ENCODE results near the gene SMPX.

Gene SMPX

GRCh38 chrX:21691512-21692018 lies 66.4 kb downstream of the SMPX start:
- H3K4me3 ChIP-seq (ENCODE audit: low read length): no peak overlapping the region
- no peak overlapping the region for H2AK5ac ChIP-seq (ENCODE audit: low read length)
- H3K79me1 ChIP-seq (ENCODE audit: low read length): no peaks in the 10 kb centered on the region
- H3K9ac ChIP-seq (ENCODE audit: low read length): no peak overlapping the region
- H3K23ac ChIP-seq (ENCODE audit: low read length): no peak overlapping the region
- no peak overlapping the region for H2BK120ac ChIP-seq (ENCODE audit: low read depth, low read length)
- no peak overlapping the region for H3K4ac ChIP-seq (ENCODE audit: low read depth, low read length)
- no peaks in the 10 kb centered on the region for H3K27me3 ChIP-seq (ENCODE audit: insufficient read depth, low read length, poor library complexity)
- no peak overlapping the region for H4K5ac ChIP-seq (ENCODE audit: low read length)
- H3K4me2 ChIP-seq (ENCODE audit: low read length): no peak overlapping the region
- H3K4me1 ChIP-seq (ENCODE audit: control insufficient read depth, low read depth, low read length): no peaks in the 10 kb centered on the region
- WGBS (ENCODE audit: extremely low coverage, insufficient coverage, low lambda C conversion rate): no CpG with 5 or more reads among the region's 3 CpGs
- H3K79me2 ChIP-seq (ENCODE audit: control insufficient read depth, insufficient read depth, low read length): no peaks in the 10 kb centered on the region
- H2BK15ac ChIP-seq (replicated peaks; ENCODE audit: low read depth): no peak overlapping the region
- peak; percentile 10 for DNase-seq
- H2BK5ac ChIP-seq (ENCODE audit: low read length): no peak overlapping the region
- no peak overlapping the region for H4K8ac ChIP-seq (ENCODE audit: low read depth, low read length)
- H3K27ac ChIP-seq (ENCODE audit: low read depth, low read length): no peak overlapping the region
- no peak overlapping the region for H3K18ac ChIP-seq (ENCODE audit: low read length)
- no peak overlapping the region for H3K56ac ChIP-seq (ENCODE audit: low read length)
- H3K36me3 ChIP-seq (ENCODE audit: control insufficient read depth, insufficient read depth, low read length): no peaks in the 10 kb centered on the region

GRCh38 chrX:21683941-21684340 lies 74.0 kb downstream of the SMPX start:
- H3K4me1 ChIP-seq (ENCODE audit: control insufficient read depth, low read depth, low read length): no peaks in the 10 kb centered on the region
- H4K8ac ChIP-seq (ENCODE audit: low read depth, low read length): no peak overlapping the region
- H3K4me3 ChIP-seq (ENCODE audit: low read length): no peak overlapping the region
- H3K36me3 ChIP-seq (ENCODE audit: control insufficient read depth, insufficient read depth, low read length): no peaks in the 10 kb centered on the region
- no peak overlapping the region for H2BK5ac ChIP-seq (ENCODE audit: low read length)
- no peak overlapping the region for H3K27ac ChIP-seq (ENCODE audit: low read depth, low read length)
- no peaks in the 10 kb centered on the region for H3K27me3 ChIP-seq (ENCODE audit: insufficient read depth, low read length, poor library complexity)
- no peak overlapping the region for H2BK120ac ChIP-seq (ENCODE audit: low read depth, low read length)
- H3K18ac ChIP-seq (ENCODE audit: low read length): no peak overlapping the region
- no peak overlapping the region for H2AK5ac ChIP-seq (ENCODE audit: low read length)
- no CpG with 5 or more reads among the region's 1 CpG for WGBS (ENCODE audit: extremely low coverage, insufficient coverage, low lambda C conversion rate)
- no peak overlapping the region for H2BK15ac ChIP-seq (replicated peaks; ENCODE audit: low read depth)
- H3K23ac ChIP-seq (ENCODE audit: low read length): no peak overlapping the region
- H3K4me2 ChIP-seq (ENCODE audit: low read length): no peak overlapping the region
- no peaks in the 10 kb centered on the region for H3K79me2 ChIP-seq (ENCODE audit: control insufficient read depth, insufficient read depth, low read length)
- no peak overlapping the region for H3K9ac ChIP-seq (ENCODE audit: low read length)
- no peak overlapping the region for H3K56ac ChIP-seq (ENCODE audit: low read length)
- no peak overlapping the region for H3K4ac ChIP-seq (ENCODE audit: low read depth, low read length)
- no peak overlapping the region for H4K5ac ChIP-seq (ENCODE audit: low read length)
- H3K79me1 ChIP-seq (ENCODE audit: low read length): no peaks in the 10 kb centered on the region
- DNase-seq: no peak

- no peak for DNase-seq
- H3K18ac ChIP-seq (ENCODE audit: low read length): no peak overlapping the region
- no peak overlapping the region for H3K4ac ChIP-seq (ENCODE audit: low read depth, low read length)
- no peak overlapping the region for H3K56ac ChIP-seq (ENCODE audit: low read length)
- H2BK15ac ChIP-seq (replicated peaks; ENCODE audit: low read depth): no peak overlapping the region
- no peak overlapping the region for H3K27ac ChIP-seq (ENCODE audit: low read depth, low read length)
- H4K5ac ChIP-seq (ENCODE audit: low read length): no peak overlapping the region
- no peaks in the 10 kb centered on the region for H3K4me1 ChIP-seq (ENCODE audit: control insufficient read depth, low read depth, low read length)
- no CpG with 5 or more reads among the region's 4 CpGs for WGBS (ENCODE audit: extremely low coverage, insufficient coverage, low lambda C conversion rate)
- no peaks in the 10 kb centered on the region for H3K27me3 ChIP-seq (ENCODE audit: insufficient read depth, low read length, poor library complexity)
- H3K79me2 ChIP-seq (ENCODE audit: control insufficient read depth, insufficient read depth, low read length): no peaks in the 10 kb centered on the region
- no peak overlapping the region for H2BK120ac ChIP-seq (ENCODE audit: low read depth, low read length)
- H3K4me3 ChIP-seq (ENCODE audit: low read length): no peak overlapping the region
- no peak overlapping the region for H2AK5ac ChIP-seq (ENCODE audit: low read length)
- H4K8ac ChIP-seq (ENCODE audit: low read depth, low read length): no peak overlapping the region
- no peak overlapping the region for H2BK5ac ChIP-seq (ENCODE audit: low read length)
- no peak overlapping the region for H3K4me2 ChIP-seq (ENCODE audit: low read length)
- H3K23ac ChIP-seq (ENCODE audit: low read length): no peak overlapping the region
- no peaks in the 10 kb centered on the region for H3K79me1 ChIP-seq (ENCODE audit: low read length)
- no peak overlapping the region for H3K9ac ChIP-seq (ENCODE audit: low read length)
- H3K36me3 ChIP-seq (ENCODE audit: control insufficient read depth, insufficient read depth, low read length): no peaks in the 10 kb centered on the region
Measured at GRCh38 chrX:21678048-21678612, 79.8 kb downstream of the SMPX start.

GRCh38 chrX:21675931-21676330 lies 82.0 kb downstream of the SMPX start:
- Histone ChIP-seq H3K9ac (ENCODE audit: low read length) (no peak overlapping the region), H2BK120ac (ENCODE audit: low read depth, low read length) (no peak overlapping the region), H2BK5ac (ENCODE audit: low read length) (no peak overlapping the region), H2BK15ac (replicated peaks; ENCODE audit: low read depth) (no peak overlapping the region), H3K23ac (ENCODE audit: low read length) (no peak overlapping the region), H3K4me2 (ENCODE audit: low read length) (no peak overlapping the region), H3K4me3 (ENCODE audit: low read length) (no peak overlapping the region), H3K27ac (ENCODE audit: low read depth, low read length) (no peak overlapping the region), H3K79me2 (ENCODE audit: control insufficient read depth, insufficient read depth, low read length) (no peaks in the 10 kb centered on the region), H3K4ac (ENCODE audit: low read depth, low read length) (no peak overlapping the region), H3K56ac (ENCODE audit: low read length) (no peak overlapping the region), H3K18ac (ENCODE audit: low read length) (no peak overlapping the region), H4K8ac (ENCODE audit: low read depth, low read length) (no peak overlapping the region), H3K79me1 (ENCODE audit: low read length) (no peaks in the 10 kb centered on the region), H3K27me3 (ENCODE audit: insufficient read depth, low read length, poor library complexity) (no peaks in the 10 kb centered on the region), H3K36me3 (ENCODE audit: control insufficient read depth, insufficient read depth, low read length) (no peaks in the 10 kb centered on the region), H3K4me1 (ENCODE audit: control insufficient read depth, low read depth, low read length) (no peaks in the 10 kb centered on the region), H4K5ac (ENCODE audit: low read length) (no peak overlapping the region), H2AK5ac (ENCODE audit: low read length) (no peak overlapping the region)
- no peak for DNase-seq
- no CpG with 5 or more reads among the region's 2 CpGs for WGBS (ENCODE audit: extremely low coverage, insufficient coverage, low lambda C conversion rate)

GRCh38 chrX:21674430-21675186 lies 83.3 kb downstream of the SMPX start:
- H3K27me3 ChIP-seq (ENCODE audit: insufficient read depth, low read length, poor library complexity): no peaks in the 10 kb centered on the region
- no peak overlapping the region for H3K23ac ChIP-seq (ENCODE audit: low read length)
- no peak overlapping the region for H3K9ac ChIP-seq (ENCODE audit: low read length)
- no peak overlapping the region for H2AK5ac ChIP-seq (ENCODE audit: low read length)
- H3K18ac ChIP-seq (ENCODE audit: low read length): no peak overlapping the region
- H2BK15ac ChIP-seq (replicated peaks; ENCODE audit: low read depth): no peak overlapping the region
- no peaks in the 10 kb centered on the region for H3K79me1 ChIP-seq (ENCODE audit: low read length)
- H3K79me2 ChIP-seq (ENCODE audit: control insufficient read depth, insufficient read depth, low read length): no peaks in the 10 kb centered on the region
- H2BK120ac ChIP-seq (ENCODE audit: low read depth, low read length): no peak overlapping the region
- no CpG with 5 or more reads among the region's 4 CpGs for WGBS (ENCODE audit: extremely low coverage, insufficient coverage, low lambda C conversion rate)
- no peak overlapping the region for H3K4me3 ChIP-seq (ENCODE audit: low read length)
- no peak overlapping the region for H2BK5ac ChIP-seq (ENCODE audit: low read length)
- no peak overlapping the region for H3K56ac ChIP-seq (ENCODE audit: low read length)
- H3K36me3 ChIP-seq (ENCODE audit: control insufficient read depth, insufficient read depth, low read length): no peaks in the 10 kb centered on the region
- no peak overlapping the region for H3K4me2 ChIP-seq (ENCODE audit: low read length)
- H4K8ac ChIP-seq (ENCODE audit: low read depth, low read length): no peak overlapping the region
- no peak overlapping the region for H3K27ac ChIP-seq (ENCODE audit: low read depth, low read length)
- H4K5ac ChIP-seq (ENCODE audit: low read length): no peak overlapping the region
- DNase-seq: no peak
- no peak overlapping the region for H3K4ac ChIP-seq (ENCODE audit: low read depth, low read length)
- no peaks in the 10 kb centered on the region for H3K4me1 ChIP-seq (ENCODE audit: control insufficient read depth, low read depth, low read length)

Data from mesendoderm (in vitro differentiated cells).